Measurements from ENCODE around the gene MYL3. TPM values are rescaled to one million over a fixed set of nuclear protein-coding genes. Genes with fewer than 3 reads are reported as not detected.

The MYL3 gene
- polyA plus RNA-seq, 1 donor: 6.7 TPM

GRCh38 chr3:46900007-46900292 is 36.7 kb upstream of the MYL3 start:
- H3K27me3 ChIP-seq (ENCODE audit: control insufficient read depth, insufficient read depth, low read length): peaks cover 21% of the 10 kb centered on the region
- H3K4me3 ChIP-seq (ENCODE audit: low read length): no peak overlapping the region
- H3K4me1 ChIP-seq (ENCODE audit: control insufficient read depth, insufficient read depth, low read length): peaks cover 5% of the 10 kb centered on the region
- no CpG with 5 or more reads among the region's 5 CpGs for WGBS (ENCODE audit: insufficient coverage, low lambda C conversion rate)
- no peak for DNase-seq
- H3K27ac ChIP-seq (ENCODE audit: low read length): no peak overlapping the region
- no peaks in the 10 kb centered on the region for H3K36me3 ChIP-seq (ENCODE audit: control insufficient read depth, insufficient read depth, low read length)
- no peaks in the 10 kb centered on the region for H3K9me3 ChIP-seq (ENCODE audit: control insufficient read depth, low read depth, low read length)

- no peak for DNase-seq
- H3K4me3 ChIP-seq (ENCODE audit: low read length): no peak overlapping the region
- H3K9me3 ChIP-seq (ENCODE audit: control insufficient read depth, low read depth, low read length): no peaks in the 10 kb centered on the region
- no peak overlapping the region for H3K27ac ChIP-seq (ENCODE audit: low read length)
- peaks cover 5% of the 10 kb centered on the region for H3K4me1 ChIP-seq (ENCODE audit: control insufficient read depth, insufficient read depth, low read length)
- WGBS (ENCODE audit: insufficient coverage, low lambda C conversion rate): no CpG with 5 or more reads among the region's 22 CpGs
- peaks cover 21% of the 10 kb centered on the region for H3K27me3 ChIP-seq (ENCODE audit: control insufficient read depth, insufficient read depth, low read length)
- H3K36me3 ChIP-seq (ENCODE audit: control insufficient read depth, insufficient read depth, low read length): no peaks in the 10 kb centered on the region
These were observed 36.1 kb upstream of the MYL3 start for GRCh38 chr3:46899151-46900006.

GRCh38 chr3:46898321-46899150 is 35.3 kb upstream of the MYL3 start:
- Histone ChIP-seq H3K4me1 (ENCODE audit: control insufficient read depth, insufficient read depth, low read length) (peaks cover 5% of the 10 kb centered on the region), H3K9me3 (ENCODE audit: control insufficient read depth, low read depth, low read length) (no peaks in the 10 kb centered on the region), H3K4me3 (ENCODE audit: low read length) (no peak overlapping the region), H3K27ac (ENCODE audit: low read length) (no peak overlapping the region), H3K27me3 (ENCODE audit: control insufficient read depth, insufficient read depth, low read length) (peaks cover 21% of the 10 kb centered on the region), H3K36me3 (ENCODE audit: control insufficient read depth, insufficient read depth, low read length) (no peaks in the 10 kb centered on the region)
- DNase-seq: no peak
- no CpG with 5 or more reads among the region's 71 CpGs for WGBS (ENCODE audit: insufficient coverage, low lambda C conversion rate)

- Histone ChIP-seq H3K36me3 (ENCODE audit: control insufficient read depth, insufficient read depth, low read length) (no peaks in the 10 kb centered on the region), H3K4me3 (ENCODE audit: low read length) (no peak overlapping the region), H3K27me3 (ENCODE audit: control insufficient read depth, insufficient read depth, low read length) (peaks cover 25% of the 10 kb centered on the region), H3K9me3 (ENCODE audit: control insufficient read depth, low read depth, low read length) (no peaks in the 10 kb centered on the region), H3K27ac (ENCODE audit: low read length) (no peak overlapping the region), H3K4me1 (ENCODE audit: control insufficient read depth, insufficient read depth, low read length) (peaks cover 7% of the 10 kb centered on the region)
- DNase-seq: no peak
- no CpG with 5 or more reads among the region's 15 CpGs for WGBS (ENCODE audit: insufficient coverage, low lambda C conversion rate)
These were observed 34.6 kb upstream of the MYL3 start for GRCh38 chr3:46897829-46898320.

- DNase-seq: no peak
These were observed 33.8 kb upstream of the MYL3 start for GRCh38 chr3:46897031-46897430.

GRCh38 chr3:46896386-46896785 is 33.1 kb upstream of the MYL3 start:
- H3K9me3 ChIP-seq (ENCODE audit: control insufficient read depth, low read depth, low read length): peaks cover 3% of the 10 kb centered on the region
- peaks cover 20% of the 10 kb centered on the region for H3K4me1 ChIP-seq (ENCODE audit: control insufficient read depth, insufficient read depth, low read length)
- peaks cover 35% of the 10 kb centered on the region for H3K27me3 ChIP-seq (ENCODE audit: control insufficient read depth, insufficient read depth, low read length)
- H3K4me3 ChIP-seq (ENCODE audit: low read length): no peak overlapping the region
- H3K36me3 ChIP-seq (ENCODE audit: control insufficient read depth, insufficient read depth, low read length): no peaks in the 10 kb centered on the region
- WGBS (ENCODE audit: insufficient coverage, low lambda C conversion rate): no CpG with 5 or more reads among the region's 5 CpGs
- DNase-seq: no peak
- H3K27ac ChIP-seq (ENCODE audit: low read length): no peak overlapping the region

More at GRCh38 chr3:46897031-46897430, 33.8 kb upstream of the MYL3 start:
- Histone ChIP-seq H3K27ac (ENCODE audit: low read length) (no peak overlapping the region), H3K9me3 (ENCODE audit: control insufficient read depth, low read depth, low read length) (peaks cover 3% of the 10 kb centered on the region), H3K4me1 (ENCODE audit: control insufficient read depth, insufficient read depth, low read length) (peaks cover 15% of the 10 kb centered on the region), H3K4me3 (ENCODE audit: low read length) (no peak overlapping the region), H3K36me3 (ENCODE audit: control insufficient read depth, insufficient read depth, low read length) (no peaks in the 10 kb centered on the region), H3K27me3 (ENCODE audit: control insufficient read depth, insufficient read depth, low read length) (peaks cover 30% of the 10 kb centered on the region)
- WGBS (ENCODE audit: insufficient coverage, low lambda C conversion rate): no CpG with 5 or more reads among the region's 2 CpGs

GRCh38 chr3:46895761-46896160 is 32.5 kb upstream of the MYL3 start:
- H3K27ac ChIP-seq (ENCODE audit: low read length): no peak overlapping the region
- no CpG with 5 or more reads among the region's 4 CpGs for WGBS (ENCODE audit: insufficient coverage, low lambda C conversion rate)

GRCh38 chr3:46895204-46895660 is 32.0 kb upstream of the MYL3 start:
- Histone ChIP-seq H3K9me3 (ENCODE audit: control insufficient read depth, low read depth, low read length) (peaks cover 3% of the 10 kb centered on the region), H3K27ac (ENCODE audit: low read length) (no peak overlapping the region), H3K27me3 (ENCODE audit: control insufficient read depth, insufficient read depth, low read length) (peaks cover 35% of the 10 kb centered on the region), H3K4me1 (ENCODE audit: control insufficient read depth, insufficient read depth, low read length) (peaks cover 21% of the 10 kb centered on the region), H3K4me3 (ENCODE audit: low read length) (no peak overlapping the region), H3K36me3 (ENCODE audit: control insufficient read depth, insufficient read depth, low read length) (no peaks in the 10 kb centered on the region)
- no CpG with 5 or more reads among the region's 5 CpGs for WGBS (ENCODE audit: insufficient coverage, low lambda C conversion rate)
- peak in 1 of 2 donors; percentile 54 for DNase-seq

More at GRCh38 chr3:46895761-46896160, 32.5 kb upstream of the MYL3 start:
- H3K27me3 ChIP-seq (ENCODE audit: control insufficient read depth, insufficient read depth, low read length): peaks cover 35% of the 10 kb centered on the region
- H3K4me1 ChIP-seq (ENCODE audit: control insufficient read depth, insufficient read depth, low read length): peaks cover 20% of the 10 kb centered on the region
- H3K36me3 ChIP-seq (ENCODE audit: control insufficient read depth, insufficient read depth, low read length): no peaks in the 10 kb centered on the region
- no peak overlapping the region for H3K4me3 ChIP-seq (ENCODE audit: low read length)
- H3K9me3 ChIP-seq (ENCODE audit: control insufficient read depth, low read depth, low read length): peaks cover 3% of the 10 kb centered on the region
- DNase-seq: no peak

- peaks cover 30% of the 10 kb centered on the region for H3K4me1 ChIP-seq (ENCODE audit: control insufficient read depth, insufficient read depth, low read length)
- DNase-seq: no peak
- no peak overlapping the region for H3K4me3 ChIP-seq (ENCODE audit: low read length)
- H3K9me3 ChIP-seq (ENCODE audit: control insufficient read depth, low read depth, low read length): peaks cover 3% of the 10 kb centered on the region
- H3K27ac ChIP-seq (ENCODE audit: low read length): no peak overlapping the region
- WGBS (ENCODE audit: insufficient coverage, low lambda C conversion rate): no CpG with 5 or more reads among the region's 6 CpGs
- H3K27me3 ChIP-seq (ENCODE audit: control insufficient read depth, insufficient read depth, low read length): peaks cover 30% of the 10 kb centered on the region
- H3K36me3 ChIP-seq (ENCODE audit: control insufficient read depth, insufficient read depth, low read length): no peaks in the 10 kb centered on the region
These were observed 31.0 kb upstream of the MYL3 start for GRCh38 chr3:46894256-46894655.

- H3K4me3 ChIP-seq (ENCODE audit: low read length): no peak overlapping the region
- H3K27me3 ChIP-seq (ENCODE audit: control insufficient read depth, insufficient read depth, low read length): peaks cover 27% of the 10 kb centered on the region
- peaks cover 30% of the 10 kb centered on the region for H3K4me1 ChIP-seq (ENCODE audit: control insufficient read depth, insufficient read depth, low read length)
- no CpG with 5 or more reads among the region's 9 CpGs for WGBS (ENCODE audit: insufficient coverage, low lambda C conversion rate)
- DNase-seq: no peak
- H3K27ac ChIP-seq (ENCODE audit: low read length): no peak overlapping the region
- peaks cover 3% of the 10 kb centered on the region for H3K9me3 ChIP-seq (ENCODE audit: control insufficient read depth, low read depth, low read length)
- no peaks in the 10 kb centered on the region for H3K36me3 ChIP-seq (ENCODE audit: control insufficient read depth, insufficient read depth, low read length)
These were observed 30.5 kb upstream of the MYL3 start for GRCh38 chr3:46893763-46894162.

Data from large intestine (tissue), 3 donors.